Ovary (tissue), 3 donors: Measurements from ENCODE around the gene GPR137B.

ENCODE experiments used
- EP300 ChIP-seq: sonication (generic); formaldehyde crosslinking; IDR thresholded peaks from one replicate; pipeline ENCODE4 v1.6.1; 2017; ENCODE audit warnings: antibody characterized with exemption
- POLR2A ChIP-seq: fragments of 450-650 bp; IDR thresholded peaks from one replicate; pipeline ENCODE4 v1.6.1; 2017; ENCODE audit warnings: antibody characterized with exemption, mild to moderate bottlenecking, moderate library complexity
- TF ChIP-seq, protein P1 (sequence below), 3 donors: fragments of 450-650 bp in 2 of 3; fragments of 200-600 bp in 1 of 3; IDR thresholded peaks; one replicate each; pipeline versions ENCODE4 v1.5.1 to v1.8.0; 2016 to 2022; ENCODE audit warnings: antibody characterized with exemption in 3 of 3, mild to moderate bottlenecking in 1 of 3
- donor health status: DM: no; HTN: no; CAD: no.

DNA sequence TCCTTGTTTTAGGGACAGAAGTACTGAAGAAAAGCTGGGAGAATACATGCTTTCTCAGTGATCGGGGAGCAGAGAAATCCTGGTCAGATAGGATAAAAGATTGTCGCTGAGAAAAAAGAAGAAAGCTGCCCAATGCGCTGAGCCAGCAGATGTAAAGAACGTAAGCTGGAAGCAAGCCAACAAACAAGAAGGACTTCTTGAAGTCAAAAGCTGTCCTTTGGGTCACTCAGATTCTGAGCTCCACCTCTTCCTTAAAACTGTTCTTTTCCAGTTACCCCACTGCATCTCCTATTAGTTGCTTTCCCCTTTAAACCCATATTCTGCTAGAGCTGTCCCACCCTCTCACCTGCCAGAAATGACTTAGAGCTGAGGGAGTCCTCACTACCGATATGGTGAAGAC, 64.8 kb downstream of the GPR137B start:
- TF ChIP-seq, protein P1, sequence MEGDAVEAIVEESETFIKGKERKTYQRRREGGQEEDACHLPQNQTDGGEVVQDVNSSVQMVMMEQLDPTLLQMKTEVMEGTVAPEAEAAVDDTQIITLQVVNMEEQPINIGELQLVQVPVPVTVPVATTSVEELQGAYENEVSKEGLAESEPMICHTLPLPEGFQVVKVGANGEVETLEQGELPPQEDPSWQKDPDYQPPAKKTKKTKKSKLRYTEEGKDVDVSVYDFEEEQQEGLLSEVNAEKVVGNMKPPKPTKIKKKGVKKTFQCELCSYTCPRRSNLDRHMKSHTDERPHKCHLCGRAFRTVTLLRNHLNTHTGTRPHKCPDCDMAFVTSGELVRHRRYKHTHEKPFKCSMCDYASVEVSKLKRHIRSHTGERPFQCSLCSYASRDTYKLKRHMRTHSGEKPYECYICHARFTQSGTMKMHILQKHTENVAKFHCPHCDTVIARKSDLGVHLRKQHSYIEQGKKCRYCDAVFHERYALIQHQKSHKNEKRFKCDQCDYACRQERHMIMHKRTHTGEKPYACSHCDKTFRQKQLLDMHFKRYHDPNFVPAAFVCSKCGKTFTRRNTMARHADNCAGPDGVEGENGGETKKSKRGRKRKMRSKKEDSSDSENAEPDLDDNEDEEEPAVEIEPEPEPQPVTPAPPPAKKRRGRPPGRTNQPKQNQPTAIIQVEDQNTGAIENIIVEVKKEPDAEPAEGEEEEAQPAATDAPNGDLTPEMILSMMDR (IDR thresholded peaks at IDR 0.05) = no peak
- TF ChIP-seq POLR2A (no peak), EP300 (no peak)
